ENCODE data around the gene JAKMIP1.

- no peak for TF ChIP-seq CTCF (conservative IDR thresholded peaks at IDR 0.05; ENCODE audit: low read length)
- no peak for TF ChIP-seq EZH2phosphoT487 (IDR thresholded peaks at IDR 0.05; ENCODE audit: borderline replicate concordance, low read depth, low read length)
Measured at GRCh38 chr4:6200922-6201362, 593 bp upstream of the JAKMIP1 start.

Data from OCI-LY7 (cell line).